NCI-H69 (cell line): ENCODE measurements around the gene EFS.

Experiments
- DNase-seq: peaks from one replicate; lab custom pipeline; 2025; lab: John Stamatoyannopoulos, UW

Gene EFS

GRCh38 chr14:23359167-23359626, 5.8 kb downstream of the EFS start:
- DNase-seq: no peak

GRCh38 chr14:23358553-23359166, 6.3 kb downstream of the EFS start:
- DNase-seq: no peak

- DNase-seq: no peak
Measured at GRCh38 chr14:23358042-23358441, 6.9 kb downstream of the EFS start.

GRCh38 chr14:23357261-23357660, 7.7 kb downstream of the EFS start:
- DNase-seq: no peak

- no peak for DNase-seq
Measured at GRCh38 chr14:23356662-23357061, 8.3 kb downstream of the EFS start.

GRCh38 chr14:23355871-23356435, 9.0 kb downstream of the EFS start:
- no peak for DNase-seq

- DNase-seq: no peak
Measured at GRCh38 chr14:23354990-23355389, 10.0 kb downstream of the EFS start.

- DNase-seq: no peak
Measured at GRCh38 chr14:23353433-23353780, 11.6 kb downstream of the EFS start.

- DNase-seq: peak; percentile 71
Measured at GRCh38 chr14:23352506-23353432, 12.2 kb downstream of the EFS start, which contains the start of gene SLC22A17. Gene SLC22A17, minus strand, starts transcription at chr14:23352887.

GRCh38 chr14:23351681-23352505, 13.1 kb downstream of the EFS start:
- DNase-seq: peak; percentile 46

- no peak for DNase-seq
Measured at GRCh38 chr14:23349156-23349845, 15.7 kb downstream of the EFS start.

- no peak for DNase-seq
Measured at GRCh38 chr14:23348297-23348655, 16.7 kb downstream of the EFS start.

GRCh38 chr14:23347406-23348296, 17.3 kb downstream of the EFS start:
- no peak for DNase-seq

- DNase-seq: no peak
Measured at GRCh38 chr14:23346693-23347405, 18.1 kb downstream of the EFS start.

GRCh38 chr14:23345987-23346692, 18.8 kb downstream of the EFS start:
- DNase-seq: no peak

- DNase-seq: no peak
Measured at GRCh38 chr14:23344481-23344880, 20.5 kb downstream of the EFS start.

GRCh38 chr14:23339506-23340268, 25.3 kb downstream of the EFS start:
- no peak for DNase-seq

GRCh38 chr14:23335623-23336022, 29.3 kb downstream of the EFS start:
- no peak for DNase-seq
